Fibroblast of the aortic adventitia (primary cell): ENCODE results near the gene IQCK. TPM values are rescaled to one million over a fixed set of nuclear protein-coding genes. Genes with fewer than 3 reads are reported as not detected.

Experiments
- DNase-seq: peaks from one replicate; pipeline ENCODE4 v3.0.0-alpha.2; 2010; ENCODE audit warnings: low read depth
- H3K4me3 ChIP-seq: 2 replicates; pipeline ENCODE4 v1.5.1; 2011; ENCODE audit warnings: low read depth, mild to moderate bottlenecking, control low read depth, low read length, moderate library complexity
- CTCF ChIP-seq: IDR thresholded peaks from 2 replicates; pipeline ENCODE4 v1.5.1; 2011; ENCODE audit warnings: mild to moderate bottlenecking, low read length, control low read depth, inconsistent platforms; ENCODE audit not compliant: insufficient read depth
- total RNA-seq: library from RNA; depleted of rRNA; stranded (reverse); fragments of >200 nt; gene quantifications from 2 replicates; pipeline ENCODE4 v1.2.3, GENCODE V29; 2012; ENCODE audit warnings: low replicate concordance

The IQCK gene
- total RNA-seq, 1 donor = 22.3 TPM

GRCh38 chr16:19681637-19682036 is 36.4 kb upstream of the IQCK start:
- no peak for TF ChIP-seq CTCF
- DNase-seq = no peak
- H3K4me3 ChIP-seq = no peak overlapping the region

- DNase-seq = no peak
- no peak for TF ChIP-seq CTCF
- no peak overlapping the region for H3K4me3 ChIP-seq
These were observed 34.4 kb upstream of the IQCK start for GRCh38 chr16:19683453-19684236.

- no peak for DNase-seq
- H3K4me3 ChIP-seq = no peak overlapping the region
- no peak for TF ChIP-seq CTCF
These were observed 32.9 kb upstream of the IQCK start for GRCh38 chr16:19685176-19685575.

GRCh38 chr16:19687279-19687678 is 30.8 kb upstream of the IQCK start:
- H3K4me3 ChIP-seq = no peak overlapping the region
- DNase-seq = no peak
- TF ChIP-seq CTCF = no peak

GRCh38 chr16:19688396-19689024 is 29.6 kb upstream of the IQCK start:
- H3K4me3 ChIP-seq = no peak overlapping the region
- DNase-seq = no peak
- no peak for TF ChIP-seq CTCF

GRCh38 chr16:19689342-19689741 is 28.7 kb upstream of the IQCK start:
- DNase-seq = no peak
- no peak for TF ChIP-seq CTCF
- H3K4me3 ChIP-seq = no peak overlapping the region
